ENCODE results near the gene CLMN.
"Not testable (repeated sequence)": the region's sequence is repeated elsewhere in the genome, so short reads cannot be mapped to it uniquely, and the experiment has no call there.

The CLMN gene

GRCh38 chr14:95180966-95181741, 138.6 kb downstream of the CLMN start:
- TF ChIP-seq, protein P1, sequence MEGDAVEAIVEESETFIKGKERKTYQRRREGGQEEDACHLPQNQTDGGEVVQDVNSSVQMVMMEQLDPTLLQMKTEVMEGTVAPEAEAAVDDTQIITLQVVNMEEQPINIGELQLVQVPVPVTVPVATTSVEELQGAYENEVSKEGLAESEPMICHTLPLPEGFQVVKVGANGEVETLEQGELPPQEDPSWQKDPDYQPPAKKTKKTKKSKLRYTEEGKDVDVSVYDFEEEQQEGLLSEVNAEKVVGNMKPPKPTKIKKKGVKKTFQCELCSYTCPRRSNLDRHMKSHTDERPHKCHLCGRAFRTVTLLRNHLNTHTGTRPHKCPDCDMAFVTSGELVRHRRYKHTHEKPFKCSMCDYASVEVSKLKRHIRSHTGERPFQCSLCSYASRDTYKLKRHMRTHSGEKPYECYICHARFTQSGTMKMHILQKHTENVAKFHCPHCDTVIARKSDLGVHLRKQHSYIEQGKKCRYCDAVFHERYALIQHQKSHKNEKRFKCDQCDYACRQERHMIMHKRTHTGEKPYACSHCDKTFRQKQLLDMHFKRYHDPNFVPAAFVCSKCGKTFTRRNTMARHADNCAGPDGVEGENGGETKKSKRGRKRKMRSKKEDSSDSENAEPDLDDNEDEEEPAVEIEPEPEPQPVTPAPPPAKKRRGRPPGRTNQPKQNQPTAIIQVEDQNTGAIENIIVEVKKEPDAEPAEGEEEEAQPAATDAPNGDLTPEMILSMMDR (conservative IDR thresholded peaks at IDR 0.05; ENCODE audit: low read depth, low read length), result no peak
- no peak for DNase-seq (ENCODE audit: low read depth)

GRCh38 chr14:95175670-95176069, 144.0 kb downstream of the CLMN start:
- H3K4me3 ChIP-seq (ENCODE audit: low read depth, low read length); DNase-seq (ENCODE audit: low read depth): not testable (repeated sequence)

More at GRCh38 chr14:95180966-95181741, 138.6 kb downstream of the CLMN start:
- no peak overlapping the region for H3K4me3 ChIP-seq (ENCODE audit: low read depth, low read length)

DNA sequence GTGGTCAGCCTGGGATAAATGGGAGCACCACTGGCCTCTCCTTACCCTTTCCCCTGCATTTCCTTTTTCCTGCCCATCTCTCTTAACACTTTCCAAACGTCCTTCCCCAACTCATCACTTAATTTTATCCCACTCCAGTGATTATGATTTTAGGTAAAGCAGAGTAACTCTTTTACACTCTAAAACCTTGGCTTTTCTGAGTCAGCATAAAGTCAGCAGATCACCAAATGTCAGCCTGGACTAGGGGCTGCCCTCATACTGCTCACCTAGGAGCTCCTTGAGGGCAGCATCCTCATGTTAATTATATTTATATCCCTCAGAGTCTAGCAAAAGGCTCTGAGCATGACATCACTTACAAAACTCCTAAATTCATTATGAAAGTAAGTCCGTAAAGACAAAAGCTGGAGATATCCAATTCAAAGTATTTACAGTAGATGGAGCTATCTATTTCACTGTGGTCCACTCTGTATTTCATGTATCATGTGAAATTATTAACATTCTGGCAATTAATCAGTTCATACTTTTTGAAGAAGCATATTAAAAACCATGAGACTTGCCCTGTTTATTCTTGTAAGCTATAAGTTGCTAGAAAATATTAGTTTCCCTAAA, 145.4 kb downstream of the CLMN start:
- H3K4me3 ChIP-seq (ENCODE audit: low read depth, low read length), result no peak overlapping the region
- TF ChIP-seq, protein P1 (conservative IDR thresholded peaks at IDR 0.05; ENCODE audit: low read depth, low read length), result peak; percentile 59
- DNase-seq (ENCODE audit: low read depth), result peak; percentile 70

DNA sequence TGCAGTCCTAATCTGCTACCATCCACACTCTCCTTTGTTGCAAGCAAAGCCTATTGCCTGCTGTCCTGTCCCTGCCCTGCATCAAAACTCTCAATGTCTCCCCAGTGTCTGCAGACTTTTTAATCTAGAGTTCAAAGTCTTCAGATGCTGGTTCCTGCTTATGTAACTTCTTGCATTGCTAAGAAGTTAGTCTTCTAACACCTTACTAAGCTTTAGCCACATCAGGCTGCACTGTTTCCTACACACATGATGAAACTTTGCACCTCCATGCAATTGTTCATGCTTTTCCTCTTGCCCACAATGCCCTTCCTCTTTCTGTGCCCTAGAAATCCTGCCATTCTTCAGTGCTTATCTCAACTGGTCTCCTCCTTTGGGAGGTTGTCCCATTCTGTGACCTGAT, 146.2 kb downstream of the CLMN start:
- H3K4me3 ChIP-seq (ENCODE audit: low read depth, low read length), result no peak overlapping the region
- no peak for DNase-seq (ENCODE audit: low read depth)
- TF ChIP-seq, protein P1 (conservative IDR thresholded peaks at IDR 0.05; ENCODE audit: low read depth, low read length), result no peak

- DNase-seq (ENCODE audit: low read depth), result no peak
- no peak overlapping the region for H3K4me3 ChIP-seq (ENCODE audit: low read depth, low read length)
- TF ChIP-seq, protein P1 (conservative IDR thresholded peaks at IDR 0.05; ENCODE audit: low read depth, low read length), result no peak
Measured at GRCh38 chr14:95167177-95167576, 152.5 kb downstream of the CLMN start.

DNA sequence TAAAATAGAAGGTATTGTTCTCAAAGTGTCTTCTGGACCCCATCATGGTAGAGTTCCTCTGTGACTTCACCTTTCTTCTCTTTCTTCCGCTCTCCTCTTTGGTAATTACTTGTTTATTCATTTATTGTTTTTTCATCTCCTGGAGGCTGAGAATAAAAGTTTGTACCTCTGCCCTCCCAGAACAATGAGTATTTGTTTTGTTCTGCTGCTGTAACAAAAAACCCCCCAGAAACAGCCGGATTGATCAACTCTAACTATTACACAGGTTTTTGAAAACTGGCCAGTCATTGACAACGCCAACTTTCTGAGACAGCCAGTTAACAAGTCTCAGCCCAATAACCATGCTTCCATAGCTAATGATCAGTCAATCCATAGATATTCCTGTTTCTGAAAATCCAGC, 154.2 kb downstream of the CLMN start:
- H3K4me3 ChIP-seq (ENCODE audit: low read depth, low read length), result no peak overlapping the region
- DNase-seq (ENCODE audit: low read depth), result no peak
- TF ChIP-seq, protein P1 (conservative IDR thresholded peaks at IDR 0.05; ENCODE audit: low read depth, low read length), result no peak

DNA sequence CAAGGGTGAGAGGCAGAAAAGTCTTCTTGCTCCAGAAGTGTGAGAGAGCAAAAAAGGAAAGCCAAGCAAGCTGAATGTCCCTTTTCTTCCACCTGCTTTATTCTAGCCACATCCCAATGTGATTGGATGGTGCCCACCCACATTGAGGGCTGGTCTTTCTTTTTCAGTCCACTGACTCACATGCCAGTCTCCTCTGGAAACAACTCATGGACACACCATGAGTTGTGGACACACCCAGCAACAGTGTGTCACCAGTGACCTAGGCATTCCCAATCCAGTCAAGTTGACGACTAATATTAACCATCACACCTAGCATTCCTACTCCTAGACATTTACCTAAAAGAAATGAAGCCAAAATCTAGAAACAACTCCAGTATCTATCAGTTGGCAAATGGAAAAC, 155.2 kb downstream of the CLMN start:
- no peak overlapping the region for H3K4me3 ChIP-seq (ENCODE audit: low read depth, low read length)
- TF ChIP-seq, protein P1 (conservative IDR thresholded peaks at IDR 0.05; ENCODE audit: low read depth, low read length), result no peak
- DNase-seq (ENCODE audit: low read depth), result no peak

Measured in choroid plexus epithelial cell (primary cell).